H7 (cell line): ENCODE data around the gene EFNB1. TPM values are rescaled to one million over a fixed set of nuclear protein-coding genes. Genes with fewer than 3 reads are reported as not detected.
"Not testable (repeated sequence)": the region's sequence is repeated elsewhere in the genome, so short reads cannot be mapped to it uniquely, and the experiment has no call there.

Experiments
- DNase-seq: peaks from one replicate; pipeline ENCODE4 v3.0.0; 2012
- H3K27me3 ChIP-seq: 2 replicates; pipeline ENCODE4 v1.6.0; 2011; ENCODE audit warnings: mild to moderate bottlenecking, low read length; ENCODE audit not compliant: control insufficient read depth, insufficient read depth
- H3K36me3 ChIP-seq: replicated peaks from 2 replicates; pipeline ENCODE4 v1.5.1; 2011; ENCODE audit warnings: low read length; ENCODE audit not compliant: control insufficient read depth, insufficient read depth
- H3K4me3 ChIP-seq: 2 replicates; pipeline ENCODE4 v1.5.1; 2011; ENCODE audit warnings: low read depth, mild to moderate bottlenecking, control low read depth, low read length, moderate library complexity; ENCODE audit not compliant: insufficient read depth
- total RNA-seq: library from RNA; depleted of rRNA; stranded (reverse); fragments of >200 nt; shearing (Covaris generic); gene quantifications from 2 replicates; pipeline ENCODE4 v1.2.3, GENCODE V29; 2014; rRNA removed

The EFNB1 gene
- total RNA-seq, result 90.2 and 95.8 TPM in 2 replicates

DNA sequence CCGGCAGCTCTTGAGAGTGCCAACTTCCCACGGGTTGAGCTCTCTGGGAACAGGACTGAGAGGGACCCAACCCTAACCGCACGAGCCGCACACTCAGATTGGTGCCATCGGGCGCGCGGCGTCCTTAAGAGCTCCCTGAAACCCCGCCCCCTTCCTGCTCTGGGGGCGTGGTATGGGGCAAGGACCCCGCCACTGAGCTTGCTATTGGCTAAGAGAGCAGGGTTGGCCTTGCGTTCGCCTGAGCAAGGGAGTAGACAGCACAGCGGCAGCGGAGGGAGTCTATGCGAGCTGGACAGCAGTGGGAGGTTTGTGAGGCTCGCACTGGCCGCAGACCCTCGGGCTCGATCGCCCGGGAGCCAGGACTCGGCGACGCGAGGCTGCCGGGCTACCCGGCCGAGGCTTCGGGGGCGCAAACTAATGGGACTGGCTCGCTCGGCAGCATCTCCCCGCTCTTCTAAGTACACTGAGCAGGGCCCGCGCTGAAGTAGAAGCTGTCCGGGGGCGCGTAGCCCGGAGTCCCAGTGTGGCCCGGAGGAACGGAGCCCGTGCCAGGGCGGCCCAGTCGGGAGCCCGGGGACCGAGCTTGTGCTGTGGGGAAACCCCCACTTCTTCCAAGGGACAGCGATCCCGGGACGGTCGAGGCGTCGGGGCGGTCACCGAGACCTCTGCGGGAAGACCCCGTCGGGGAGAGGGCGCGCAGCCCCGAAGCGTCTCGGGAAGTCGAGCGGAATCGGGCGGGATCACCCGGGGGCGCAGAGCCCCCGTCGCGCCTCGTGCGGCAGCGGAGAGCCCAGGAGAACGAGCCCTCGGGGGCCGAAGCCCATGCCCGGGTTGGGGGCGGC is at the start of gene EFNB1:
Gene EFNB1, plus strand, starts transcription at position 282 of the 842 bp plus-strand sequence. CDS start 756 bp downstream, outside the sequence.
- peaks cover 65% of the 10 kb centered on the region for H3K27me3 ChIP-seq

DNA sequence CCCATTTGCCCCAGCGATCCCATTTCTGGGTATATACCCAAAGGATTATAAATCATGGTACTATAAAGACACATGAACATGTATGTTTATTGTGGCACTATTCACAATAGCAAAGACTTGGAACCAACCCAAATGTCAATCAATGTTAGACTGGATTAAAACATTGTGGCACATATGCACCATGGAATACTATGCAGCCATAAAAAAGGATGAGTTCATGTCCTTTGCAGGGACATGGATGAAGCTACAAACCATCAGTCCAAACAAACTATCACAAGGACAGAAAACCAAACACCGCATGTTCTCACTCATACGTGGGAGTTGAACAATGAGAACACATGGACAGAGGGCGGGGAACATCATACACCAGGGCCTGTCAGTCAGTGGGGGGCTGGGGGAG is 47.5 kb upstream of the EFNB1 start:
- not testable (repeated sequence) for H3K27me3 ChIP-seq, H3K36me3 ChIP-seq, DNase-seq, H3K4me3 ChIP-seq

More for the DNA sequence above, at the start of gene EFNB1:
- Histone ChIP-seq H3K4me3 (peak within 1 kb of the TSS; percentile 69), H3K36me3 (no peaks in the 10 kb centered on the region)
- DNase-seq, result peak; percentile 91

DNA sequence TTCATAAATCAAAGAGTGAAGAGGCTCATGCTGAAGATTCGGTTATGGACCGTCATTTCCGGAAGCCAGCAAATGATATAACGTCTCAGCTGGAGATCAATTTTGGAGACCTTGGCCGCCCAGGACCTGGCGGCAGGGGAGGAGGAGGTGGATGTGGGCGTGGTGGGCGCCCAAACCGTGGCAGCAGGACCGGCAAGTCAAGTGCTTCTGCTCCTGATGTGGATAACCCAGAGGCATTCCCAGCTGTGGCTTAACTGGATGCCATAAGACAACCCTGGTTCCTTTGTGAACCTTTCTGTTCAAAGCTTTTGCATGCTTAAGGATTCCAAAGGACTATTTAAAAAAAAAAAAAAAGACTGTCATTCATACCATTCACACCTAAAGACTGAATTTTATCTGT is 44.0 kb upstream of the EFNB1 start:
- no peak for DNase-seq
- no peaks in the 10 kb centered on the region for H3K27me3 ChIP-seq
- H3K4me3 ChIP-seq, result no peak overlapping the region
- H3K36me3 ChIP-seq, result no peaks in the 10 kb centered on the region

DNA sequence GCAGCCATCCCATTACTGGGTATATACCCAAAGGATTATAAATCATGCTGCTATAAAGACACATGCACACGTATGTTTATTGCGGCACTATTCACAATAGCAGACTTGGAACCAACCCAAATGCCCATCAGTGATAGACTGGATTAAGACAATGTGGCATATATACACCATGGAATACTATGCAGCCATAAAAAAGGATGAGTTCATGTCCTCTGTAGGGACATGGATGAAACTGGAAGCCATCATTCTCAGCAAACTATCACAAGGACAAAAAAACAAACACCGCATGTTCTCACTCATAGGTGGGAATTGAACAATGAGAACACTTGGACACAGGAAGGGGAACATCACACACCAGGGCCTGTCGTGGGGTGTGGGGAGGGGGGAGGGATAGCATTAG is 42.2 kb upstream of the EFNB1 start:
- not testable (repeated sequence) for H3K27me3 ChIP-seq, DNase-seq, H3K36me3 ChIP-seq, H3K4me3 ChIP-seq

DNA sequence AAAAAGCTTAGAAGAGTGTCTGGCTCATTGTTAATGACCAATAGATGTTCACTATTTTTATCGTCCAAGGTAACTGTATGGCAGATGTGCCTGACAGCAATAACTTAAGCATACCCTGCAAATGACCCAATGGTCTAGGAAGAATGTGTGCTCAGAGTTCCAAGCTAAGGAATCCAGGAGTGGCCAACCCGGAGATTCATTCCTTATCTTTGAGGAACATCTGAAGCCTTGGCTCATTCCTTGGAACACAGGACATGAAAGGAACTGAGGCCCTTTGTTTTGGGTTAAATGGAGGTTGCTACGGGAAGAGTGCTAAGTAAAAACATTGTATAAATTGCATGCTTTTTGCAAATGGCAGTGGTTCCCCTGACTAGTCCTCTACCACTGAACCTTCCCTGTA is 38.9 kb upstream of the EFNB1 start:
- Histone ChIP-seq H3K27me3 (no peaks in the 10 kb centered on the region), H3K4me3 (no peak overlapping the region), H3K36me3 (no peaks in the 10 kb centered on the region)
- no peak for DNase-seq

DNA sequence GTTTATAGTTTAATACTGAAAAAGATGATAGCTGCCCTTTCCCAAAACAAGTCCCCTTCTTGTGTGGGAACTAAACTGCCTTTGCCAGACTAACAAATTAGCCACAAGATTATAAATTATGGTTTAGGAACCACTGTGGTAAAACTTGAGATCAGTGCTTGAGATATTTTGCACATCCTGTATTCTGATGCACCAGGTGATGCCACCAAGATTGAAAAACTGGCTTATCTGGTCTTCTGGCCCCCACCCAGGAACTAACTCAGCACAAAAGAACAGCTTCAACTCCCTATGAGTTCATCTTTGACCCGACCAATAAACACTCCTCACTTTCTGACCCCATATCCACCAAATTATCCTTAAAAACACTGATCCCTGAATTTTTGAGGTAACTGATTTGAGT is 36.7 kb upstream of the EFNB1 start:
- Histone ChIP-seq H3K4me3 (no peak overlapping the region), H3K27me3 (no peaks in the 10 kb centered on the region), H3K36me3 (no peaks in the 10 kb centered on the region)
- no peak for DNase-seq

DNA sequence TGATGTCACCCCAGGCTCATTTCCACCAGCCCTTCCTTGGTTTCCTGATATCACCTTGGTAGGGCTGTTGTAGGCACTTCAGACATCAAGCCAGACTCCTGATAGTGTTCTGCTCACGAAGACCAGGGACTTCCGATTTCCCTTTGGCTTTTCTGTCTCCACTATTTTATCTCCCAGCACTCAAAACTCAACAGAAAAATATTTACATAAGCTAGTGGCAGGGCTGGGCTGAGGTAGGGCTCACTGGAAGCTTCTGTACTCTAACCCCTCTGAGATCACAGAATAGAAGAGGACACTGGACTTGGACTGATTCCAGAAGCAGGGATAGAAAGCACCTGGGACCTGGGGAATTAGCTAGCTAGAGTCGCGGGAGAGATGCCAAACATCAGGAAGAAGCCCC is 34.4 kb upstream of the EFNB1 start:
- DNase-seq, result no peak
- H3K36me3 ChIP-seq, result no peaks in the 10 kb centered on the region
- no peak overlapping the region for H3K4me3 ChIP-seq
- no peaks in the 10 kb centered on the region for H3K27me3 ChIP-seq

DNA sequence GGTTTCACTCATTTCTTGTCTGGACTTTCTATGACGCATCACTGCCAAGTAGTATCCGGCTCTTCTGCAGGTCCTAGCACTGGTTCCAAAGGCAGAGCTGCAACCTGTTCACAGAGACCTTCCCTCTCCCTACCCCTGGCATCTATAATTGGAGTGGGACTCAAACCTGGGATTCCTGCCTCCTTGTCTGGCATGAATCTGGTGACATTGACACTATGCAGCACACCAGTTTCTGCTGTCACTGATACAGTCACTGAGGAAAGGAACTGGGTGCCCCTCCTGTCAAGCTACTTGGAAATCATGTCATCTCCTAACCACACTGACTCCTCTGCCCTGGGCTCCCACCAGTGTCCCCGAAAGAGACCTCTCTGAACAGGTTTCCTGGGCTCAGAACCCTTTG is 33.1 kb upstream of the EFNB1 start:
- DNase-seq, result no peak
- Histone ChIP-seq H3K36me3 (no peaks in the 10 kb centered on the region), H3K4me3 (no peak overlapping the region), H3K27me3 (no peaks in the 10 kb centered on the region)

DNA sequence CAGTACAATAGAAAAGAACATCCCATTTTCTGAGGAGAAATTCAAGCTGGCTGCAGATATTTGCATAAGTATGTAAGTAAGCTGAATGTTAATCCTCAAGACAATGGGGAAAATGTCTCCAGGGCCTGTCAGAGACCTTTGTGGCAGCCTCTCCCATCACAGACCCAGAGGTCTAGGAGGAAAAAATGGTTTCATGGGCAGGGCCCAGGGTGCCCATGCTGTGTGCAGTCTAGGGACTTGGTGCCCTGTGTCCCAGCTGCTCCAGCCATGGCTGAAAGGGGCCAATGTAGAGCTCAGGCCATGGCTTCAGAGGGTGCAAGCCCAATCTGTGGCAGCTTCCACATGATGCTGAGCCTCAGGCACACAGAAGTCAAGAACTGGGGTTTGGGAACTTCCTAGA is 30.4 kb upstream of the EFNB1 start:
- H3K4me3 ChIP-seq, DNase-seq, H3K36me3 ChIP-seq, H3K27me3 ChIP-seq: not testable (repeated sequence)

DNA sequence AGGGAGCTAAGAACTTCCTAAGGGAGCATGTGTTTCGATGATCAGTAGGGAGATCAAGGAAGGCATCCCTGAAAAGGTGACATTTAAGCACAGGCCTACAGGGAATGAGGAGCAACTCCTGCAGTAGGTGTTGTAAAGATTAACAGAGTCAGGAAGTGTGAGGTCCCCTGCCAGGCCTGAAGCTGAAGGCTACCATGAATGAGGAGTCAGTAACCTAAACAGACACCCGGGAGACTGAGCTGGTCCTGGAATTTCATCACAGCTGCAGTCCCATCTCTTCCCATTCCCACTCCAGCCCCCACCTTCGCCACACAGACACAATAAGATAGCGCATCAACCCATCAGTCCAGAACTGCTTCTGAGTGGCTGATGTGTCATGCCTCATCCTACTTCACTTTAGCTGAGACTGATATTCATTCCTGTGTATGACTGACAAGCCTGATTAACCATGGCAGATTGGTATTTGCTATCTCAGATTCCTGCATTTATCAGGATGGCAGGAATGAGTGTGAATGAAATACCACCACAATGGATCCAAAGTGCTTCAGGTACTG is 27.0 kb upstream of the EFNB1 start:
- no peak for DNase-seq
- Histone ChIP-seq H3K4me3 (no peak overlapping the region), H3K36me3 (no peaks in the 10 kb centered on the region), H3K27me3 (no peaks in the 10 kb centered on the region)

DNA sequence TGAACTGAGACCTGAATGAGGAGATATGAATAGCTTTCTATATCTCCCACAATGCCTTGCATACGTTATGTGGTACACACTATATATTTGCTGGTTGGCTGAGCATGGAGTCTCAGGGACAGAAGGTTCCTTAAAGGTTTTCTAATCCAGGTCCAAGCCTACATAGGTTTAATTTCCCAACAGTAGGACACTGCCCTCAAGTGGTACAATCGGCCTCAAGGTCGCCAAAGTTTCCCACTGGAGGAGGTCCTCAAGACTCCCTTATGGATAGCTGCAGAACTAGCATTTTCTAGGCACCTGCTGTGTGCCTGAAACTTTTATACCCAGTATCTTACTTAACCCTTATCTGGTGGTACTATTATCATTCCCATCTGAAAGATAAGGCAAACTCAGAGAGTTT is 21.0 kb upstream of the EFNB1 start:
- Histone ChIP-seq H3K4me3 (no peak overlapping the region), H3K27me3 (no peaks in the 10 kb centered on the region), H3K36me3 (no peaks in the 10 kb centered on the region)
- peak; percentile 43 for DNase-seq

DNA sequence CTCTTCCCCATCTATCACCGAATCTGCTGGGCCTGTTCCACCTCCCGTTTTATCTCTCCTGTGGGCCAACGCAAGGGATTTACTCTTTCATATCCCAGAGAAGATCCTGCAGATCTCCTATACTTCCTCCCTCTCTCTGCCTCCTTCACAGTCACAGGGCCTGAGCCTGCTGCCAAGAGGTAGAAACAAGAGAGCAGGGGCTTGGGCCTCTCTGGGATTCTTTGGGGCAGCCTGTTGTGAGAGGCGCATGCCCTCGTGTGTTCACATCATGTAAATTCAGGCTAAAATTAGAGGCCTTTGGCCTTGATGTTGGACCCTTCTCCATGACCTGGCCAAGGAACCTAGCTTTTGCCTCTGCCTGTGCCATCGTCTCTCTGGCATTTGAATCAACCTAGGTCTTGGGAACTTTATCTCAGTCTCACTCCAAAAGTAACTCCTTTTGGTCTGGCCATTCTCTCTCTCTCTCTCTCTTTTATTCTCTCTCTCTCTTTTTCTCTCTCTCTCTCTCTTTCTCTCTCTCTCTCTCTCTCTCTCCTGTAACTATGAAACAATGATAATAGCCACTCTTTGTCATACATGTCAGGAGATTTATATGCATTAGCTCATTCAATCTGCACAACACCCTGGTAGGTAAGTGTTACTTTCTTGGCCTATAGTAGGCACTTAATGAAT is 20.0 kb upstream of the EFNB1 start:
- H3K36me3 ChIP-seq, result no peaks in the 10 kb centered on the region
- no peak for DNase-seq
- H3K4me3 ChIP-seq, result no peak overlapping the region
- no peaks in the 10 kb centered on the region for H3K27me3 ChIP-seq

DNA sequence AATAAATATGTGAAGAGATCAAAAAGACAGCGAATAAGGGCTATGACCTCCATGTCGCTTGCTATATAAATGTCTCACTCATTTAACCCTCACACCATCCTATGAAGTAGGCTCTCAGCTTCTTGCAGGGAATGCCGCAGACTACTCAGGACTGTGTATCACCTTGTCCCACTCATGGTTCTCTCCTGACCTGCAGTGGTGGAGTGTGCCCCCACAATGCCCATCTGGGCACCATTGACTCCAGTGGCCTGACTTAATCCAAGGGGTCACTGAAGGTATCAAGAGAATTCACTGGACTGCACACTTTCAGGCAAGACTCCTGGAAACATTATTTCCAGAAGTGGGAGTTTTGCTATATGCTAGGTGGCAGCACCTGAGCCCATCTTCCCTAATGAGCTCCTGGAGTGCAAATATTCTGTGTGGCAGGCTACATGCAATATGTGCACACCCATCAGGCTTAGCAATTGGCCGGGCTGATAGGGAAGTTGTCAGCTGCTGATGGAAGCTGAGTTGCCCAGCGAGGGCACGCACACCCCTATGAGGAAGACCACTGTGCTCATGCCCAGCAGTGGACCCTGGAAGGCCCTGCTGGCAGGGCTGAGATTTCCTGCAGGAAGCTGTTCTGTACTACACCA is 8.2 kb upstream of the EFNB1 start:
- Histone ChIP-seq H3K4me3 (no peak overlapping the region), H3K36me3 (no peaks in the 10 kb centered on the region), H3K27me3 (peaks cover 3% of the 10 kb centered on the region)
- no peak for DNase-seq

DNA sequence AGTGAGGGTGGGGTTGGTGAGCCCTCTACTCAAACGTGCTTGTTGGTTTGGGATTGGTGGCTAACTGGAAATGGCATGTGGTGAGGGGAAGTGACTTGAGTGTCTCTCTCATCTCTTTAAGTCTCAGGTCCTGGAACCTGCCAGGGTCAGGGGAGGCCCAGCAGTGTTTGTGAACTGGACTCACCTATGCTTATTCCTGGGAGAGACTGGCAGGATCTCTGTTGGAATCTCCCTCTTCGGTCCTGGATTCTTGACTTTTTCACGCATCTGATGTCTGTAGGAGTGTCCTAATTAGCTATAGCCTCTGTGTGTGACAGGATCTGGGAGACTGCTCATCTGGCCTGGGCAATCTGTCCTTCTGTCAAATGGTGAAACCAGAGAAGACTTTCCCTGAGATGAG is 7.2 kb upstream of the EFNB1 start:
- Histone ChIP-seq H3K4me3 (no peak overlapping the region), H3K27me3 (peaks cover 6% of the 10 kb centered on the region), H3K36me3 (no peaks in the 10 kb centered on the region)
- DNase-seq, result no peak
